Skeletal muscle tissue (tissue), 4 donors: ENCODE data around the gene LENG8. TPM values are rescaled to one million over a fixed set of nuclear protein-coding genes. Genes with fewer than 3 reads are reported as not detected.

Experiments
- H3K27ac ChIP-seq: one replicate; pipeline ENCODE4 v1.7.0; 2013; ENCODE audit warnings: mild to moderate bottlenecking, low read depth, low read length, inconsistent platforms
- H3K27me3 ChIP-seq, 3 donors: one replicate each; pipeline ENCODE4 v1.7.0; 2013; ENCODE audit warnings: low read length in 3 of 3; ENCODE audit not compliant: control insufficient read depth in 3 of 3, insufficient read depth in 3 of 3
- H3K36me3 ChIP-seq, 3 donors: one replicate each; pipeline ENCODE4 v1.7.0; 2013; ENCODE audit warnings: low read length in 3 of 3; ENCODE audit not compliant: control insufficient read depth in 3 of 3, insufficient read depth in 3 of 3
- H3K4me1 ChIP-seq, 3 donors: one replicate each; pipeline ENCODE4 v1.7.0; 2013; ENCODE audit warnings: low read length in 3 of 3, mild to moderate bottlenecking in 3 of 3; ENCODE audit not compliant: control insufficient read depth in 3 of 3, insufficient read depth in 3 of 3
- H3K4me3 ChIP-seq, 3 donors: one replicate each; pipeline ENCODE4 v1.7.0; 2013; ENCODE audit warnings: low read length in 3 of 3
- H3K9ac ChIP-seq, 3 donors: one replicate each; pipeline ENCODE4 v1.7.0; 2013; ENCODE audit warnings: low read length in 3 of 3, mild to moderate bottlenecking in 3 of 3, moderate library complexity in 2 of 3, low read depth in 1 of 3
- H3K9me3 ChIP-seq, 3 donors: one replicate each; pipeline ENCODE4 v1.7.0; 2013; ENCODE audit warnings: low read length in 3 of 3; ENCODE audit not compliant: control insufficient read depth in 3 of 3
- total RNA-seq: library from RNA; depleted of rRNA; stranded (reverse); fragments of >200 nt; gene quantifications from one replicate; pipeline ENCODE4 v1.2.3, GENCODE V29; 2014
- donor health status: Osteomylitis.

Gene LENG8
- total RNA-seq, 1 donor from 2014 or later: 15.1 TPM

DNA sequence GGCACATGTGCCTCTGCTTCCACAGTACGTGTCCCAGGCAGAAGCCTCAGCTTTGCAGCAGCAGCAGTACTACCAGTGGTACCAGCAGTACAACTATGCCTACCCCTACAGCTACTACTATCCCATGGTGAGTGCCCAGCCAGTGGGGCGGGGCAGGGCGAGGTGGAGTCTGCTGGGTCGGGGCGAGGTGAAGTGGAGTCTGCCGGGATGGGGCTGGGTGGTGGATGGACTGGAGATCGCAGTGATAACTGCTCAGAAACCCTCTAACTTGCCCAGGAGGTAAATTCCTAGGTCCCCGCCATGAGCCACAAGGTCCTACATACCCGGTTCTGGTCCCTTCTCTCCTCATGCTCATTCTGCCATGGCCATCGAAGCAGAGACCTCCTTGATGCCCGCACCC, 3.6 kb downstream of the LENG8 start:
- Histone ChIP-seq H3K36me3 (peaks cover 56 to 66% (median 65%) of the 10 kb centered on the region in 3 donors), H3K4me3 (no peak overlapping the region), H3K9me3 (no peaks in the 10 kb centered on the region), H3K9ac (no peak overlapping the region), H3K27me3 (no peaks in the 10 kb centered on the region), H3K4me1 (peaks cover 27 to 45% (median 29%) of the 10 kb centered on the region in 3 donors), H3K27ac (no peak overlapping the region)

DNA sequence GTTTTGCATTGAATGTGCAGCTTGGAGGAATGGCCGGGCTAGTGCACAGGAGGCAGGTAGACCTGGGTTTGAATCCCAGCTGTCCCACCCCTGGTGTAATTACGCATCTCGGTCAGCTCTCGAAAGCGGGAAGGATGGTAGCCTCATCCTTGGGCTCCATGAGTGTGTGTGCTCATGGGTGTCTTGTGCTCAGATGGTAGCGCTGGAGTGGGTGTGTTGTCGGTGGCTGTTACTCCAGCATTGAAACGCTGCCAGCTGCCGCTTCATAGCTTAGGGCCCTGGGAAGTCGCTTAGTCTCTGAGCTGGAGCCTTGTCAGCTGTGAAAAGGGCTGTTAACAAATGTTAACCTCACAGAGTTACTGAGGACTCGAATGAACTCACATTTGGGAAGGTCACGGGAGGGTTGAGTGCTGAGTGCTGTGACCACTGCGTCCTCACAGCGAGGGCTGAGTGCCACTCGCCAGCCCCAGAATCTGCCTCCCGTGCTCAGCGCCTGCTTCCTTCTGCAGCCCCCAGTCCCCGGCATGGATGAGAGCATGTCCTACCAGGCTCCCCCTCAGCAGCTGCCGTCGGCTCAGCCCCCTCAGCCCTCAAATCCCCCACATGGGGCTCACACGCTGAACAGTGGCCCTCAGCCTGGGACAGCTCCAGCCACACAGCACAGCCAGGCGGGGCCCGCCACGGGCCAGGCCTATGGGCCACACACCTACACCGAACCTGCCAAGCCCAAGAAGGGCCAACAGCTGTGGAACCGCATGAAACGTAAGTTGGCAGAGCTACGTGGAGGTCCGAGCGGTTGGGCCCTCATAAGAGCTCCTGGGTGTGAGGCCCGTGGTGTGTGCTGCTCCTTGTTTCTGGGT, 5.2 kb downstream of the LENG8 start:
- Histone ChIP-seq H3K9ac (no peak overlapping the region), H3K4me3 (no peak overlapping the region), H3K36me3 (peaks cover 71 to 81% (median 81%) of the 10 kb centered on the region in 3 donors), H3K27ac (no peak overlapping the region), H3K9me3 (no peaks in the 10 kb centered on the region), H3K4me1 (peaks cover 26 to 38% (median 27%) of the 10 kb centered on the region in 3 donors), H3K27me3 (no peaks in the 10 kb centered on the region)

GRCh38 chr19:54454781-54455675, 6.0 kb downstream of the LENG8 start:
- H3K4me1 ChIP-seq: peaks cover 21 to 36% (median 23%) of the 10 kb centered on the region in 3 donors
- H3K4me3 ChIP-seq: no peak overlapping the region
- no peak overlapping the region for H3K9ac ChIP-seq
- peaks cover 79 to 90% (median 89%) of the 10 kb centered on the region in 3 donors for H3K36me3 ChIP-seq
- no peaks in the 10 kb centered on the region for H3K9me3 ChIP-seq
- H3K27ac ChIP-seq: no peak overlapping the region
- H3K27me3 ChIP-seq: no peaks in the 10 kb centered on the region

GRCh38 chr19:54455786-54456422, 6.9 kb downstream of the LENG8 start:
- H3K9me3 ChIP-seq: no peaks in the 10 kb centered on the region
- peaks cover 85 to 92% (median 91%) of the 10 kb centered on the region in 3 donors for H3K36me3 ChIP-seq
- H3K27me3 ChIP-seq: no peaks in the 10 kb centered on the region
- H3K4me1 ChIP-seq: peaks cover 13 to 27% (median 14%) of the 10 kb centered on the region in 3 donors
- no peak overlapping the region for H3K27ac ChIP-seq
- no peak overlapping the region for H3K9ac ChIP-seq
- H3K4me3 ChIP-seq: no peak overlapping the region

- Histone ChIP-seq H3K4me1 (peaks cover 5 to 19% (median 9%) of the 10 kb centered on the region in 3 donors), H3K36me3 (peaks cover 87 to 88% (median 87%) of the 10 kb centered on the region in 3 donors), H3K27ac (no peak overlapping the region), H3K27me3 (no peaks in the 10 kb centered on the region), H3K9me3 (no peaks in the 10 kb centered on the region), H3K9ac (no peak overlapping the region), H3K4me3 (no peak overlapping the region)
Measured at GRCh38 chr19:54456423-54457373, 7.7 kb downstream of the LENG8 start.

DNA sequence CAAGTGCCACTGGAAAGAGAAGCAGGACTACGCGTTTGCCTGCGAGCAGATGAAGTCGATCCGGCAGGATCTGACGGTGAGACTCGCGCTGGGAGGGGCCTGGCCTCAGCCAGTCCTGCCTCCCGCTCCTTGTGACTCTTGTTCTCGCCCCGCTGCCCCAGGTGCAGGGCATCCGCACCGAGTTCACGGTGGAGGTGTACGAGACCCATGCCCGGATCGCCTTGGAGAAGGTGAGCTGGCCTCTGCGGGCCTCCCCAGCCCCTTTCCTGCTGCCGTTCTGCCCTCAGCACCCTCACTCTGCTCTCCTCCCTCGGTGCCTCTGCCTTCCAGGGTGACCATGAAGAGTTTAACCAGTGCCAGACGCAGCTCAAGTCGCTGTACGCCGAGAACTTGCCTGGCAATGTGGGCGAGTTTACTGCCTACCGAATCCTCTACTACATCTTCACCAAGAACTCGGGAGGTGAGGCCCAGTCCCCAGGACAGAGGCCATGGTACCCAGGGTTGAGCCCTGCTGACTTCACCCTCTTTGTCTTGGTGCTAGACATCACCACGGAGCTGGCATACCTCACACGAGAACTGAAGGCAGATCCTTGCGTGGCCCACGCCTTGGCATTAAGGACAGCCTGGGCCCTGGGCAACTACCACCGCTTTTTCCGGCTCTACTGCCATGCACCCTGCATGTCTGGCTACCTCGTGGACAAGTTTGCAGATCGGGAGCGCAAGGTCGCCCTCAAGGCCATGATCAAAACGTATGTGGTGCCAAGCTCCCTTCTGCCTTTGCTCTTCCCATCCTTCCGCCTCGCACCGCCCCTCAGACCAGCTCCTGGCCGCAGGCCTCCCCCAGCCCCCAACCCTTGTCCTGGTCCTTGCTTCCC, 9.0 kb downstream of the LENG8 start:
- H3K4me3 ChIP-seq: no peak overlapping the region
- peaks cover 10 to 23% (median 15%) of the 10 kb centered on the region in 3 donors for H3K4me1 ChIP-seq
- H3K27me3 ChIP-seq: no peaks in the 10 kb centered on the region
- H3K27ac ChIP-seq: no peak overlapping the region
- no peak overlapping the region for H3K9ac ChIP-seq
- no peaks in the 10 kb centered on the region for H3K9me3 ChIP-seq
- peaks cover 74 to 77% (median 75%) of the 10 kb centered on the region in 3 donors for H3K36me3 ChIP-seq

GRCh38 chr19:54458648-54459281, 9.8 kb downstream of the LENG8 start:
- peaks cover 66 to 69% (median 68%) of the 10 kb centered on the region in 3 donors for H3K36me3 ChIP-seq
- no peak overlapping the region for H3K9ac ChIP-seq
- H3K27me3 ChIP-seq: no peaks in the 10 kb centered on the region
- peaks cover 12 to 23% (median 20%) of the 10 kb centered on the region in 3 donors for H3K4me1 ChIP-seq
- H3K9me3 ChIP-seq: no peaks in the 10 kb centered on the region
- H3K4me3 ChIP-seq: no peak overlapping the region
- H3K27ac ChIP-seq: no peak overlapping the region
